Uterus (tissue), 4 donors: ENCODE measurements around the gene DSG2. TPM values are rescaled to one million over a fixed set of nuclear protein-coding genes. Genes with fewer than 3 reads are reported as not detected.

Source experiments
- DNase-seq, 2 donors: peaks; one replicate each; pipeline ENCODE4 v3.0.0-alpha.2; 2019 to 2020
- H3K27ac ChIP-seq, 2 donors: fragments of 200-600 bp; sonication (generic); 1 replicate in 1 of 2; 2 replicates in 1 of 2; pipeline ENCODE4 v1.5.1; 2016 to 2018
- H3K27me3 ChIP-seq, 2 donors: fragments of 200-600 bp; sonication (generic); one replicate each; pipeline ENCODE4 v1.5.1; 2018 to 2019; ENCODE audit warnings: control low read depth in 1 of 2
- H3K36me3 ChIP-seq, 2 donors: fragments of 200-600 bp; sonication (generic); one replicate each; pipeline ENCODE4 v1.5.1; 2019; ENCODE audit warnings: control low read depth in 1 of 2
- H3K4me1 ChIP-seq, 2 donors: fragments of 200-600 bp; sonication (generic); one replicate each; pipeline ENCODE4 v1.5.1; 2018 to 2019; ENCODE audit warnings: control low read depth in 1 of 2
- H3K4me3 ChIP-seq, 2 donors: fragments of 200-600 bp; sonication (generic); 1 replicate in 1 of 2; 2 replicates in 1 of 2; pipeline ENCODE4 v1.5.1; 2018 to 2019; ENCODE audit warnings: mild to moderate bottlenecking in 1 of 2
- H3K9me3 ChIP-seq, 2 donors: fragments of 200-600 bp; sonication (generic); one replicate each; pipeline ENCODE4 v1.5.1; 2019; ENCODE audit warnings: control low read depth in 1 of 2
- POLR2A ChIP-seq, 2 donors: fragments of 450-650 bp; IDR thresholded peaks; one replicate each; pipeline ENCODE4 v1.6.1; 2016; ENCODE audit warnings: antibody characterized with exemption in 2 of 2, mild to moderate bottlenecking in 1 of 2, moderate library complexity in 1 of 2
- intact Hi-C: fragments of 100-400 bp; cut with DNase I; formaldehyde crosslinking; loops from one replicate; pipeline ENCODE4 v1.15.1; 2023; ENCODE audit warnings: low total_unique reads
- total RNA-seq, 4 donors: library from RNA; depleted of rRNA in 3 of 4; stranded (reverse); fragments of >200 nt in 3 of 4; gene quantifications; one replicate each; pipeline versions ENCODE4 v1.1.0 to v1.2.4, GENCODE V29; 2014 to 2023
- TF ChIP-seq, protein P1 (sequence below), 4 experiments: fragments of 200-600 bp in 2 of 4; fragments of 450-650 bp in 2 of 4; sonication (generic) in 2 of 4; IDR thresholded peaks; one replicate each; pipeline ENCODE4 v1.5.1; 2016 to 2019; ENCODE audit warnings: antibody characterized with exemption in 4 of 4, mild to moderate bottlenecking in 2 of 4, moderate library complexity in 1 of 4
- donor health status: DM: yes; HTN: yes; CAD: no.

DSG2 gene
- total RNA-seq, 4 donors from 2014 or later: 3.5 to 25.0 (median 7.9) TPM

DNA sequence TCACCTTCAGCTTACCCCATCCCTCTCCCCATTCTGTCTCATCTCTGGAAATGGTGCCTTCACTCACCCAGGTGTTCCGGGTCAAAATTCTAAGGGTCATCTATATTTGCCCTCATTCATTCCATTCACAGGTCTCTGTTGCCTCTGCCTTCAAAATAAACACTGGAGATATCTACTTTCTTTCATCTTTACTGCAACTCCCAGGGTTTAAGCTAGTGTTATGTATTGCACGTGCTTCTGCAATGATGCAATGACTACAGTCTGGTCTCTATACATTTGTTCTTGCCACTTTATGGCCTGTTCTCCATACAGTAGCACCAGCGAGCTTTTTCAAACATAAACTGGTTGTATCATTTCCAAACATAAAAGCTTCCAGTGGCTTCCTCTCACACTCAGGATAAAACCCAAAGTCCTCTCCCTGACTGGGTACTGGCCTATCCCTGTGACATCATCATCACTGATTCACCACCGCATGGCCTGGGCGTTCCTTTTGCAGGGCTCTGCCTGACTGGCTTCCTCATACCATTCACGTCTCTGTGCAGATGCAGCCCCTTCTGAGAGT, 14.3 kb downstream of the DSG2 start:
- Histone ChIP-seq H3K9me3 (no peaks in the 10 kb centered on the region), H3K4me3 (no peak overlapping the region), H3K27ac (no peak overlapping the region), H3K4me1 (no peaks in the 10 kb centered on the region), H3K36me3 (no peaks in the 10 kb centered on the region), H3K27me3 (no peaks in the 10 kb centered on the region)
- intact Hi-C loops: no loop called here
- no peak for DNase-seq
- TF ChIP-seq, protein P1, sequence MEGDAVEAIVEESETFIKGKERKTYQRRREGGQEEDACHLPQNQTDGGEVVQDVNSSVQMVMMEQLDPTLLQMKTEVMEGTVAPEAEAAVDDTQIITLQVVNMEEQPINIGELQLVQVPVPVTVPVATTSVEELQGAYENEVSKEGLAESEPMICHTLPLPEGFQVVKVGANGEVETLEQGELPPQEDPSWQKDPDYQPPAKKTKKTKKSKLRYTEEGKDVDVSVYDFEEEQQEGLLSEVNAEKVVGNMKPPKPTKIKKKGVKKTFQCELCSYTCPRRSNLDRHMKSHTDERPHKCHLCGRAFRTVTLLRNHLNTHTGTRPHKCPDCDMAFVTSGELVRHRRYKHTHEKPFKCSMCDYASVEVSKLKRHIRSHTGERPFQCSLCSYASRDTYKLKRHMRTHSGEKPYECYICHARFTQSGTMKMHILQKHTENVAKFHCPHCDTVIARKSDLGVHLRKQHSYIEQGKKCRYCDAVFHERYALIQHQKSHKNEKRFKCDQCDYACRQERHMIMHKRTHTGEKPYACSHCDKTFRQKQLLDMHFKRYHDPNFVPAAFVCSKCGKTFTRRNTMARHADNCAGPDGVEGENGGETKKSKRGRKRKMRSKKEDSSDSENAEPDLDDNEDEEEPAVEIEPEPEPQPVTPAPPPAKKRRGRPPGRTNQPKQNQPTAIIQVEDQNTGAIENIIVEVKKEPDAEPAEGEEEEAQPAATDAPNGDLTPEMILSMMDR (IDR thresholded peaks at IDR 0.05): no peak
- no peak for TF ChIP-seq POLR2A (IDR thresholded peaks at IDR 0.05)

DNA sequence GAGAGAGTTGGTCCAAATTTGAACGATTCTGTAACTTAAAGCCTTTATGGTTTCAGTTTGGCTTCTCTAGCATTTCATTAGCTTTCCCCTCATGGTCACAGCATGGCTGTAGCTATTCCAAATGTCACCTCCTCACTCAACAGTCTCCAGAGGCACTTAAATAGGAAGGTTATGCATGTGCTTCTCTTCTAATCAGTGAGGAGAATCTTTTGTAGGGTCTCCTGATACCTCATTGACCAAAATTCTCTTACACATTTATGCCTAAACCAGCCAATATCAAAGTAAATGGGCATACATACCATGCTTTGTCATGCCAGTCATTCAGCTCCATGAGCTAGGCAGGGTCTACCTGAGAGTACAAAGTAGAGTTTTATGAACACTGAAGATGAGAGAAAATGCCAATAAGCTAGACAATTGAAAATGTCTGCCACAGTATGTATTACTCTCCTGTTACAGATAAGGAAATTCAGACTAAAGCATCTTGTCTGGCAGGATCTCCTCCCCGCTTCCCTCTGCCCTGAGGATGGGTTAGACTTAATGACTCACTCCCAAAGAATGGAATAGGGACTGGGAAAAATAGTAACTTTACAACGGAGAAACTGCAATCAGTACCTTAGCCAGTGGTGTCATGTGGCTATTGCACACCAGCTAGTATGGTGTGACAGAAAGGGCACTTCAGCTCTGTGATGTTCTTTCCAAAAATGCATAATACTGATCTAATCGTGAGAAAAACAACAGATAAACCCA, 15.4 kb downstream of the DSG2 start:
- Histone ChIP-seq H3K4me3 (no peak overlapping the region), H3K9me3 (no peaks in the 10 kb centered on the region), H3K4me1 (no peaks in the 10 kb centered on the region), H3K36me3 (no peaks in the 10 kb centered on the region), H3K27me3 (no peaks in the 10 kb centered on the region), H3K27ac (no peak overlapping the region)
- intact Hi-C loops: no loop called here
- TF ChIP-seq, protein P1 (IDR thresholded peaks at IDR 0.05): no peak
- no peak for TF ChIP-seq POLR2A (IDR thresholded peaks at IDR 0.05)
- DNase-seq: no peak

DNA sequence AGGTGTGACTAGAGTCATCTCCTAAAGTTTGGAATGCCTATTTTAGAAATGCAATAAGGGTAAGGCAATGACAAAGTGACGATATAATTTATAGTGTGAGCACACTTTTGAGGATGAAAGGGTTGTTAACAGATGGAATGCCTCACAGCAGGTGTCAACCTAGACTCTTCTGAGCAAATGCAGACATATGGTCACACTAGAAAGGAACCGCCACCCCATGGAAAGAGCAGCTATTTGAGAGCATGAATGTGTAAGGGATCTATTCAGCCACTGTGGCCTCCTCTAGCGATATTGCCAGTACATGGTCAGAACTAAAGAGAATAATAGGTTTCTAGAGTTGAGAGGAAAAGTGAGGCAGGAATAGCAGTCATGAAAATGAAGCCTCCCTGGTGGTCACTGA, 18.5 kb downstream of the DSG2 start:
- H3K4me3 ChIP-seq: no peak overlapping the region
- DNase-seq: no peak
- H3K9me3 ChIP-seq: no peaks in the 10 kb centered on the region
- TF ChIP-seq, protein P1 (IDR thresholded peaks at IDR 0.05): no peak
- no peak for TF ChIP-seq POLR2A (IDR thresholded peaks at IDR 0.05)
- no peaks in the 10 kb centered on the region for H3K36me3 ChIP-seq
- intact Hi-C loops: no loop called here
- no peak overlapping the region for H3K27ac ChIP-seq
- H3K27me3 ChIP-seq: no peaks in the 10 kb centered on the region
- no peaks in the 10 kb centered on the region for H3K4me1 ChIP-seq

DNA sequence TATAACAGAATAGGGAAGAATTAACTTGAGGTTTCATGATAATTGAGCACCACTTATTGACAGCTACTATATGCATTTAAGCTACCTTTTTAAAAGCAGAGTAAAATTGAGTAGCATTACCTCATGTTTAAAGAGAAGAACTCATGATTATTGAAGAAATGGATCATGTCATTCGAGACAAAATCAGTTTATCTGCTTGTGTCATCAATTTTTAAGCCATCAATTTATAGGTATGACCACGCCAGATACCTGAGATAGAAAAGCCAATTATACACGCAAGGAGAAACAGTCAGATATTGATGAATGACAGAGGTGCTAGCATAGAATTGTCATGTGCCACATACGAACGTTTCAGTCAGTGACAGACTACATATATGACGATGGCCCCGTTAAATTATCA, 28.4 kb downstream of the DSG2 start:
- H3K4me3 ChIP-seq: no peak overlapping the region
- no peaks in the 10 kb centered on the region for H3K27me3 ChIP-seq
- H3K4me1 ChIP-seq: no peaks in the 10 kb centered on the region
- TF ChIP-seq POLR2A (IDR thresholded peaks at IDR 0.05): no peak
- TF ChIP-seq, protein P1 (IDR thresholded peaks at IDR 0.05): no peak
- intact Hi-C loops: no loop called here
- DNase-seq: no peak
- no peak overlapping the region for H3K27ac ChIP-seq
- no peaks in the 10 kb centered on the region for H3K9me3 ChIP-seq
- no peaks in the 10 kb centered on the region for H3K36me3 ChIP-seq

DNA sequence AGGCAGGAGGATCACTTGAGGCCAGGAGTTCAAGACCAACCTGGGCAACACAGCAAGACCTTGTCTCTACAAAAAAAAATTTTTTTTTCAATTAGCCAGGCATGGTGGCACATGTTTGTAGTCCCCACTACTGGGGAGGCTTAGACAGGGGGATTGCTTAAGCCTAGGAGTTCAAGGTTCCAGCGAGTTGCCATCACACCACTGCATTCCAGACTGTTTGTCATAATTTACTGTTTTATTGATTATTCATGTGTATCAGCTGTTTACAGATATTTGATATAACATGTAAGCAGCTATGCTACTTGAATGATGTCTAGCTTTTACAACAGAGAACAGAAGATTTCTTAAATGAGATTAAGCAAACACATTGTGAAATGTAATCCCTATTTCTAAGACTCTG, 35.3 kb downstream of the DSG2 start:
- DNase-seq: no peak
- Histone ChIP-seq H3K36me3 (no peaks in the 10 kb centered on the region), H3K27ac (no peak overlapping the region), H3K27me3 (no peaks in the 10 kb centered on the region), H3K4me3 (no peak overlapping the region), H3K9me3 (no peaks in the 10 kb centered on the region), H3K4me1 (no peaks in the 10 kb centered on the region)
- TF ChIP-seq, protein P1 (IDR thresholded peaks at IDR 0.05): no peak
- TF ChIP-seq POLR2A (IDR thresholded peaks at IDR 0.05): no peak
- intact Hi-C loops: no loop called here
